A673 (cell line): Measurements from ENCODE around the gene PDE8B.

ENCODE experiments used
- EZH2 ChIP-seq: fragments of 200-600 bp; sonication (generic); IDR thresholded peaks from 2 replicates; pipeline ENCODE4 v1.6.1; 2017; ENCODE audit warnings: borderline replicate concordance, low read depth, mild to moderate bottlenecking, mixed read lengths, antibody characterized with exemption, low read length; ENCODE audit not compliant: poor library complexity, severe bottlenecking
- TF ChIP-seq, protein P1 (sequence below): fragments of 300-800, 200-600 bp; sonication (generic); conservative IDR thresholded peaks from 2 replicates; pipeline ENCODE4 v1.5.1; 2017; ENCODE audit warnings: low read depth, mild to moderate bottlenecking, antibody characterized with exemption, low read length, moderate library complexity, mixed read lengths

DNA sequence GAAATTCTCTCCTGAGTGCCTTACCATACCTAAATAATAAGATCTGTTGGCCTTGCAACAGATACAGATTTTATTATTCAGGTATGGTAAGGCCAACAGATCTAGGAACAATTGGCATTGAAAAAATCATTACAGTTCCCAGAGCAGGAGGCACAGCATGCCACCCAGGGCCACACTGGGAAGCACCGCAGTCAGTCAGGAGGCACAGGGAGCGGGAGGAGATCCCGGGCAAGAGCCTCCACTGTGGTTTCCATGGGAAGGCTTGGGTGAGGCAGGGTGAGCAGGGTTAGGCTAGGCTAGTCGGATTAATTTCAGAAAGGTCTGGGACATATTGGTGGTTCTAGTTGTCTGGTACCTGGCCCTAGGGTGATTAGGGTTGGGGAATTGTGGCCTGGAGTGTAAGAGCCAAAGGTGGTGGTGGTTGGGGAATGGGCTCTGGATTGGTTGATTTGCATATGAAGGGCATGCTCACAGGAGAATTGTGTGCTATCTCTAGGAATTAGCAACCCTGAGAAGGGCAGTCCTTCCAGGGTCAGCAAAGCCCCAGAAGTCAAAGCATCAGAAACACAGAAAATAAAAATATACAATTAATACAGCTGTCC is 111.4 kb downstream of the PDE8B start:
- TF ChIP-seq, protein P1, sequence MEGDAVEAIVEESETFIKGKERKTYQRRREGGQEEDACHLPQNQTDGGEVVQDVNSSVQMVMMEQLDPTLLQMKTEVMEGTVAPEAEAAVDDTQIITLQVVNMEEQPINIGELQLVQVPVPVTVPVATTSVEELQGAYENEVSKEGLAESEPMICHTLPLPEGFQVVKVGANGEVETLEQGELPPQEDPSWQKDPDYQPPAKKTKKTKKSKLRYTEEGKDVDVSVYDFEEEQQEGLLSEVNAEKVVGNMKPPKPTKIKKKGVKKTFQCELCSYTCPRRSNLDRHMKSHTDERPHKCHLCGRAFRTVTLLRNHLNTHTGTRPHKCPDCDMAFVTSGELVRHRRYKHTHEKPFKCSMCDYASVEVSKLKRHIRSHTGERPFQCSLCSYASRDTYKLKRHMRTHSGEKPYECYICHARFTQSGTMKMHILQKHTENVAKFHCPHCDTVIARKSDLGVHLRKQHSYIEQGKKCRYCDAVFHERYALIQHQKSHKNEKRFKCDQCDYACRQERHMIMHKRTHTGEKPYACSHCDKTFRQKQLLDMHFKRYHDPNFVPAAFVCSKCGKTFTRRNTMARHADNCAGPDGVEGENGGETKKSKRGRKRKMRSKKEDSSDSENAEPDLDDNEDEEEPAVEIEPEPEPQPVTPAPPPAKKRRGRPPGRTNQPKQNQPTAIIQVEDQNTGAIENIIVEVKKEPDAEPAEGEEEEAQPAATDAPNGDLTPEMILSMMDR = no peak
- TF ChIP-seq EZH2 = no peak
